Amniotic epithelial cell (primary cell): ENCODE data around the gene SOWAHD.
A peak's percentile ranks its signal among the peaks of the same experiment; 100 is the strongest.
"Not testable (repeated sequence)": the region's sequence is repeated elsewhere in the genome, so short reads cannot be mapped to it uniquely, and the experiment has no call there.

Experiments
- DNase-seq: peaks from one replicate; pipeline ENCODE4 v3.0.0-alpha.2; 2010; ENCODE audit warnings: low read depth

Gene SOWAHD

GRCh38 chrX:119758731-119759247 lies 401 bp downstream of the SOWAHD start:
- no peak for DNase-seq

DNA sequence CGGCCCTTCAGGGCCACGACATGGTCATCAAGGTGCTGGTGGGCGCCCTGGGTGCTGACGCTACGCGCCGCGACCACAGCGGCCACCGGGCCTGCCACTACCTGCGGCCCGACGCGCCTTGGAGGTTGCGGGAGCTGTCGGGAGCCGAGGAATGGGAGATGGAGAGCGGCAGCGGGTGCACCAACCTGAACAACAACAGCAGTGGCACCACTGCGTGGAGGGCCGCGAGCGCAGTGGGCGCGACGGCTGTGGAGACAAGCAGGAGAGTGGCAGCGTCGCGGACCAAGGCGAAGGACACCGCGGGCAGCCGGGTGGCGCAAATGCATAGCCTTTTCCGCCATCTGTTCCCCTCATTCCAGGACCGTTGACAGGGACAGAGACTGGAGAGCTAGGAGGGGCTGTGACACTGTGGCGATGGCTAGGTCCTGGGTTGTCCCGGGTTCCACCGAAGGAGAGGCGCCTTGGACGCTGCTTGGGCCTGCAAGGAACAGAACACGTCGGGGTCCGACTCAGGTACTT lies 919 bp downstream of the SOWAHD start:
- DNase-seq, result no peak

DNA sequence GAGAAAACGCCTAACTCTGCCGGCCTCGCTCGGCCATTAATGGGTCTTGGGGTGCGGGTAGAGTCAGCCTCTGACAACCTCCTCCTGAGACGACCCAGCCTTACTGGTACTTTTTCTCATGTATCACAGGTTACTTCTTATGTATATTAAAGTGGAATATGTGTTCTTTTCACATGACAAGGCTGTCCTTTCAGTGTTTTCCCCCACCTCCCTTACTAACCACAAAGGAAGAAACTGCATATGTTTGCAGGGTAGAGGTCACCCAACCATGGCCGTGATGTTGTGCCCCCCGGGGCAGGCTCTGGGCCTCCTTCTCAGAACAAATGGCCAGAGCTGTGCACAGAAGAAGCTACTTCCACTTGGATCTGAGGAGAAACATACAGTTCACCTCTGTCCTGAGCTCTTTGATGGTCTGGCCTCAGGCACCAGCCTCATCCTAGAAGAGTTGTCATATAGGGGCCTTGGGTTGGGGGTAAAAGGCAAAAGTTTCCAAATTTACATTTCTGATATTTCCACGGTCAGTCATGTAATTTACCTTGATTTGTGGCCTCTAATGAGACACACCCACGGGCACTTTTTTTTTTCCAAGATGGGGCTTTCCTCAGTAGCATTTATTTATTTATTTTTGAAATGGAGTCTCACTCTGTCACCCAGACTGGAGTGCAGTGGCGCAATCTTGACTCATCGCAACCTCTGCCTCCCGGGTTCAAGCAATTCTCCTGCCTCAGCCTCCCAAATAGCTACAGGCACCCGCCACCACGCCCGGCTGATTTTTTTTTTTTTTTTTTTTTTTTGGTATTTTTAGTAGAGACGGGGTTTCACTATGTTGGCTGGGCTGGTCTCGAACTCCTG lies 1.9 kb downstream of the SOWAHD start:
- DNase-seq, result no peak

DNA sequence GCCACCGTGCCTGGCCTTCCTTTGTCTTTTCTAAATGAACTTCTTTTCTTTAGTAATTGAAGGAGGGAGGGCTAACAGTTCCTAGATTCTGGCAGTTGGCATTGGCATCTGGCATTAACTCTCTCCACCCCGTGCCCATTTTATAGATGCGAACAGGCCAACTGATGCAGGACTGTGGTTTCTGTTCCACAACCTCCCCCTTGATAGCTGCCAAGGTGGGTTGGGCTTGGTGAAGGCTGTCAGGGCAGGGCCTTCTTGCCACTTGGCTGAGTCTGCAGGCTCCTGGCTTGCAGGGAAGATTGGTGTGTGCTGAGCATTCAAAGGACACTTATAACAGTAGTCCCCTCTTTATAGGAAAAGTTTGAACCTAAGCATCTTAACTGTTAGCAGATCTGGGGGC lies 4.3 kb downstream of the SOWAHD start:
- DNase-seq, result no peak

- DNase-seq, result peak; percentile 91
Measured at GRCh38 chrX:119763181-119763580, 4.8 kb downstream of the SOWAHD start.

GRCh38 chrX:119763836-119764387 lies 5.5 kb downstream of the SOWAHD start:
- DNase-seq, result no peak

DNA sequence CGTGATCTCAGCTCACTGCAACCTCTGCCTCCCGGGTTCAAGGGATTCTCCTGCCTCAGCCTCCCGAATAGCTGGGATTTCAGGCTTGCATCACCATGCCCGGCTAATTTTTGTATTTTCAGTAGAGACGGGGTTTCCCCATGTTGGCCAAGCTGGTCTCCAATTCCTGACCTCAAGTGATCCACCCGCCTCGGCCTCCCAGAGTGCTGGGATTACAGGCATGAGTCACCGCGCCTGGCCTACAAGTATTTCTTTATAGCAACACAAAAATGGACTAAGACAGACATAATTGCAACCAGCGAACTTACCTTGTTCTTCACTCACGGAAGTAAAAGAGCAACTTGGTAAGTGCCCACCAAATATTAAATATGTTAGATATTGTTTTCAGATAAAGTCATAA lies 10.0 kb downstream of the SOWAHD start:
- peak; percentile 72 for DNase-seq

DNA sequence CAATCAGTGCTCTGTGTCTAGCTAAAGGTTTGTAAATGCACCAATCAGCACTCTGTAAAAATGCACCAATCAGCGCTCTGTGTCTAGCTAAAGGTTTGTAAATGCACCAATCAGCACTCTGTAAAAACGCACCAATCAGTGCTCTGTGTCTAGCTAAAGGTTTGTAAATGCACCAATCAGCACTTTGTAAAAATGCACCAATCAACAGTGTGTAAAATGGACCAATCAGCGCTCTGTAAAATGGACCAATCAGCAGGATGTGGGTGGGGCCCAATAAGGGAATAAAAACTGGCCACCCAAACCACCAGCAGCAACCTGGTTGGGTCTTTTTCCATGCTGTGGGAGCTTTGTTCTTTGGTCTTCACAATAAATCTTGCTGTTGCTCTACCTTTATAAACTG lies 11.0 kb downstream of the SOWAHD start:
- not testable (repeated sequence) for DNase-seq

GRCh38 chrX:119775517-119776238 lies 17.3 kb downstream of the SOWAHD start:
- no peak for DNase-seq

DNA sequence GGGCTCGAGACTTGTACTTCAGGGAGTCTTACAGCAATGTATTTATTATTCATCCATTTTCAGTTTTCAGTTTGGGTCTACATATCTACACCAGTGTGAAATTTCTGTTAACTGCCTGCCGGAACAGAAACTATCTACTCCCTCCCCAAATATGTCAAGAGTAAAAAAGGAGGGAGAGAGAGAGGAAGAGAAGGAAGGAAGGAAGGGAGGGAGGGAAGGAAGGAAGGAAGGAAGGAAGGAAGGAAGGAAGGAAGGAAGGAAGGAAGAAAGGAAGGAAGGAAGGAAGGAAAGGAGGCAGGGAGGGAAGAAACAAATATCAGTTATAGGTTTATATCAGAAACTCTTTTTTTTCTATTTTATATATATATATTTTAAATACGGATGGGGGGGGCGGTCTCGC lies 20.4 kb downstream of the SOWAHD start:
- DNase-seq, result no peak

GRCh38 chrX:119783026-119783425 lies 24.6 kb downstream of the SOWAHD start:
- no peak for DNase-seq

DNA sequence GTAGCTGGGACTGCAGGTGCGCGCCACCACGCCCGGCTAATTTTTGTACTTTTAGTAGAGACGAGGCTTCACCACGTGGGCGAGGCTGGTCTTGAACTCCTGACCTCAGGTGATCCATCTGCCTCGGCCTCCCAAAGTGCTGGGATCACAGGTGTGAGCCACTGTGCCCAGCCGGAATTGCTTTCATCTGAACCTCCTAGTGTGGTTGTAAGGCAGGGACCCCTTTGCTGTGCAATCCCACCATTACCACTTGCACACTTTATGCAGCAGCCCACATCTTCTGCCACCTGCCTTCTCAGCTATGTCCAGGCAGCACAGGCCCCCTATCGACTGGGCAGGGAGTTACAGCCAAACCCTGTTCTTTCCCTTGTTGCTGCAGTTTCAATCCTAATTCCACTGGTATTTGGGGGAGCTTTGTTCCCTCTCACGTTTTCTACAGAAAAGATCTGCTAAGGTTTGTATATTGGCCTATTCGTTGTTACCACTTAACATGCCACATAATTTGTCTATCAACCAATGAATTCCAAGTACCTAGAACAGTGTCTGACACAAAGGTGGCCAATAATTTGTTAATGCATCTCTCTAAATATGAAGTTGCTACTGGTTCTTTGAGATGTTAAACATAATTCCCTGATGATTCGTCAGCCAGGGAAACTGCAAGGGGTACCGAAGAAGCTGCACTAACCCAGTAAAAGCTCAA lies 26.5 kb downstream of the SOWAHD start:
- no peak for DNase-seq

- DNase-seq, result peak; percentile 41
Measured at GRCh38 chrX:119790977-119791436, 32.6 kb downstream of the SOWAHD start.

GRCh38 chrX:119791437-119792231 lies 33.2 kb downstream of the SOWAHD start, which contains the start of gene RPL39:
TSS of gene RPL39 (minus strand) at chrX:119791630. CDS start at chrX:119791576, 54 bp downstream.
- peak; percentile 87 for DNase-seq

- DNase-seq, result no peak
Measured at GRCh38 chrX:119801253-119802221, 43.1 kb downstream of the SOWAHD start.

DNA sequence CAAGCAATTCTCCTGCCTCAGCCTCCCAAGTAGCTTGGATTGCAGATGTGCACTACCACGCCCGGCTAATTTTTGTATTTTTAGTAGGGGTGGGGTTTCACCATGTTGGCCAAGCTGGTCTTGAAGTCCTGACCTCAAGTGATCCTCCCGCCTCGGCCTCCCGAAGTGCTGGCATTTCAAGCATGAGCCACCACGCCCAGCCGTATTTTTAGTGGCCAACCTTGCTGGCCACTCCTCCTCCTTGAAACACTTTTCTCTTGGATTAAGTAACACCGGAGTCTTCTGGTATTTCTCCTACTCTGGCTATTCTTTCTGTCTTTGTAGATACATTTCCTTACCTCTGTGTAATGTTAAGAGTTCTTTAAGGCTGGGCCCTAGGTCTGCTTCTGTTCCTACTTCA lies 44.2 kb downstream of the SOWAHD start:
- no peak for DNase-seq

- DNase-seq, result not testable (repeated sequence)
Measured at GRCh38 chrX:119808461-119808860, 50.1 kb downstream of the SOWAHD start.

DNA sequence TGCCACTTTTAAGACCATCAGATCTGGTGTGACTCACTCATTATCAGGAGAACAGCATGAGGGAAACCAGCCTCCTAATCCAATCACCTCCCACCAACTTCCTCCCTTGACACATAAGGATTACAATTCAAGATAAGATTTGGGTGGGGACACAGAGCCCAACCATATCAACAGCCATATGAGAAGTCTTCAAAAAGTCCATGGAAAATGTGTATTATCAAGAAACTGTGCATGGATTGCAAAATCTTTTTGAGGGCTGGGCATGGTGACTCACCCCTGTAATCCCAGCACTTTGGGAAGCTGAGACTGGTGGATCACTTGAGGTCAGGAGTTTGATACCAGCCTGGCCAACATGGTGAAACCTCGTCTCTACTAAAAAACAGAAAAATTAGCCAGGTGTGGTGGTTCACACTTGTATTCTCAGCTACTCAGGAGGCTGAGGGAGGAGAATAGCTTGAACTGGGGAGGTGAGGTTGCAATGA lies 50.8 kb downstream of the SOWAHD start:
- DNase-seq, result peak; percentile 85
